HCT116 (cell line): ENCODE data around the gene CYREN.

ENCODE experiments used
- CEBPB ChIP-seq: IDR thresholded peaks from 2 replicates; pipeline ENCODE4 v1.6.1; 2012; ENCODE audit warnings: low read depth
- EZH2 ChIP-seq: fragments of 200-600 bp; sonication (generic); IDR thresholded peaks from 2 replicates; pipeline ENCODE4 v1.6.1; 2017; ENCODE audit warnings: antibody characterized with exemption, mixed run types
- EZH2phosphoT487 ChIP-seq: fragments of 200-600 bp; IDR thresholded peaks from 2 replicates; pipeline ENCODE4 v1.6.1; 2018; ENCODE audit warnings: antibody characterized with exemption, borderline replicate concordance
- FOSL1 ChIP-seq: IDR thresholded peaks from 2 replicates; pipeline ENCODE4 v1.6.1; 2012; ENCODE audit warnings: low read depth
- POLR2A ChIP-seq: IDR thresholded peaks from 2 replicates; pipeline ENCODE4 v1.7.0; 2011; ENCODE audit warnings: borderline replicate concordance; ENCODE audit not compliant: insufficient read depth, insufficient read length; ENCODE audit errors: extremely low read depth
- POLR2AphosphoS5 ChIP-seq: IDR thresholded peaks from 2 replicates; pipeline ENCODE4 v1.6.1; 2011; ENCODE audit warnings: mild to moderate bottlenecking, low read depth, low read length, moderate library complexity
- TCF7L2 ChIP-seq: IDR thresholded peaks from 2 replicates; pipeline ENCODE4 v1.7.0; 2011; ENCODE audit warnings: borderline replicate concordance, inconsistent platforms; ENCODE audit not compliant: insufficient read depth, insufficient read length; ENCODE audit errors: extremely low read depth
- YY1 ChIP-seq: IDR thresholded peaks from 2 replicates; pipeline ENCODE4 v1.6.1; 2011; ENCODE audit warnings: low read length, low read depth, moderate library complexity, mild to moderate bottlenecking; ENCODE audit not compliant: insufficient replicate concordance; ENCODE audit errors: extremely low read depth
- ZFX ChIP-seq: fragments of 450-650 bp; IDR thresholded peaks from 2 replicates; pipeline ENCODE4 v1.6.1; 2017
- ZNF274 ChIP-seq: fragments of 200-500 bp; sonication (Bioruptor generic); IDR thresholded peaks from 2 replicates; pipeline ENCODE4 v1.6.1; 2014; ENCODE audit warnings: mild to moderate bottlenecking, low read depth, low read length, inconsistent platforms
- TF ChIP-seq, protein P1 (sequence below), 3 experiments: fragments of 200-600 bp in 1 of 3; sonication (generic) in 1 of 3; IDR thresholded peaks in 2 of 3; conservative IDR thresholded peaks in 1 of 3; 2 replicates each; pipeline ENCODE4 v1.5.1; 2012 to 2017; ENCODE audit warnings: low read depth in 2 of 3, low read length in 2 of 3, antibody characterized with exemption in 1 of 3, borderline replicate concordance in 1 of 3, control low read depth in 1 of 3, mild to moderate bottlenecking in 1 of 3, mixed read lengths in 1 of 3, mixed run types in 1 of 3, moderate library complexity in 1 of 3; ENCODE audit not compliant: insufficient read depth in 1 of 3
- TF ChIP-seq, protein P2 (sequence below): IDR thresholded peaks from 2 replicates; pipeline ENCODE4 v1.6.1; 2012; ENCODE audit warnings: low read depth

DNA sequence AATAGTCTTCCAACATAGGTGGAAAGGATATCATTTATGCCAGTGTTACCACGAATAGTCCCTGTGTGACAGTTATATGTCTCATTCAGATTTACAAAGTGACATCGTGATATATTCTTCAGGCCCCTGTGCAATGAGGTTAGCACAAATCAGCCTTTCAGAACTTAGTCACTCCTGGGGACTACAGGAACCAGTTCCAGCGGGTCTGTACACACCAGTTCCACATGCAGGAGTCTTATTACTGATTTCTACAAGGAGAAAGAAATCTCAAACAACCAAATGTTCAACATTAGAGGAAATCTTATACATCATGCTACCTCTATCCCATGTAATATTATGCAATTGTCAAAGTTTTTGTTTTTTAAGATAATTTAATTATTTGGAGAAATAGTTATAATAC is 45.2 kb upstream of the CYREN start:
- TF ChIP-seq, protein P1, sequence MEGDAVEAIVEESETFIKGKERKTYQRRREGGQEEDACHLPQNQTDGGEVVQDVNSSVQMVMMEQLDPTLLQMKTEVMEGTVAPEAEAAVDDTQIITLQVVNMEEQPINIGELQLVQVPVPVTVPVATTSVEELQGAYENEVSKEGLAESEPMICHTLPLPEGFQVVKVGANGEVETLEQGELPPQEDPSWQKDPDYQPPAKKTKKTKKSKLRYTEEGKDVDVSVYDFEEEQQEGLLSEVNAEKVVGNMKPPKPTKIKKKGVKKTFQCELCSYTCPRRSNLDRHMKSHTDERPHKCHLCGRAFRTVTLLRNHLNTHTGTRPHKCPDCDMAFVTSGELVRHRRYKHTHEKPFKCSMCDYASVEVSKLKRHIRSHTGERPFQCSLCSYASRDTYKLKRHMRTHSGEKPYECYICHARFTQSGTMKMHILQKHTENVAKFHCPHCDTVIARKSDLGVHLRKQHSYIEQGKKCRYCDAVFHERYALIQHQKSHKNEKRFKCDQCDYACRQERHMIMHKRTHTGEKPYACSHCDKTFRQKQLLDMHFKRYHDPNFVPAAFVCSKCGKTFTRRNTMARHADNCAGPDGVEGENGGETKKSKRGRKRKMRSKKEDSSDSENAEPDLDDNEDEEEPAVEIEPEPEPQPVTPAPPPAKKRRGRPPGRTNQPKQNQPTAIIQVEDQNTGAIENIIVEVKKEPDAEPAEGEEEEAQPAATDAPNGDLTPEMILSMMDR (IDR thresholded peaks at IDR 0.05 in 2 of 3, conservative IDR thresholded peaks at IDR 0.05 in 1 of 3; ENCODE audit: borderline replicate concordance in 1 of 3, insufficient read depth in 1 of 3, low read depth in 2 of 3, low read length in 2 of 3), result no peak
- no peak for TF ChIP-seq FOSL1
- no peak for TF ChIP-seq POLR2A
- TF ChIP-seq, protein P2, sequence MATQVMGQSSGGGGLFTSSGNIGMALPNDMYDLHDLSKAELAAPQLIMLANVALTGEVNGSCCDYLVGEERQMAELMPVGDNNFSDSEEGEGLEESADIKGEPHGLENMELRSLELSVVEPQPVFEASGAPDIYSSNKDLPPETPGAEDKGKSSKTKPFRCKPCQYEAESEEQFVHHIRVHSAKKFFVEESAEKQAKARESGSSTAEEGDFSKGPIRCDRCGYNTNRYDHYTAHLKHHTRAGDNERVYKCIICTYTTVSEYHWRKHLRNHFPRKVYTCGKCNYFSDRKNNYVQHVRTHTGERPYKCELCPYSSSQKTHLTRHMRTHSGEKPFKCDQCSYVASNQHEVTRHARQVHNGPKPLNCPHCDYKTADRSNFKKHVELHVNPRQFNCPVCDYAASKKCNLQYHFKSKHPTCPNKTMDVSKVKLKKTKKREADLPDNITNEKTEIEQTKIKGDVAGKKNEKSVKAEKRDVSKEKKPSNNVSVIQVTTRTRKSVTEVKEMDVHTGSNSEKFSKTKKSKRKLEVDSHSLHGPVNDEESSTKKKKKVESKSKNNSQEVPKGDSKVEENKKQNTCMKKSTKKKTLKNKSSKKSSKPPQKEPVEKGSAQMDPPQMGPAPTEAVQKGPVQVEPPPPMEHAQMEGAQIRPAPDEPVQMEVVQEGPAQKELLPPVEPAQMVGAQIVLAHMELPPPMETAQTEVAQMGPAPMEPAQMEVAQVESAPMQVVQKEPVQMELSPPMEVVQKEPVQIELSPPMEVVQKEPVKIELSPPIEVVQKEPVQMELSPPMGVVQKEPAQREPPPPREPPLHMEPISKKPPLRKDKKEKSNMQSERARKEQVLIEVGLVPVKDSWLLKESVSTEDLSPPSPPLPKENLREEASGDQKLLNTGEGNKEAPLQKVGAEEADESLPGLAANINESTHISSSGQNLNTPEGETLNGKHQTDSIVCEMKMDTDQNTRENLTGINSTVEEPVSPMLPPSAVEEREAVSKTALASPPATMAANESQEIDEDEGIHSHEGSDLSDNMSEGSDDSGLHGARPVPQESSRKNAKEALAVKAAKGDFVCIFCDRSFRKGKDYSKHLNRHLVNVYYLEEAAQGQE, result no peak
- no peak for TF ChIP-seq ZFX
- TF ChIP-seq TCF7L2, result no peak
- TF ChIP-seq POLR2AphosphoS5, result no peak
- no peak for TF ChIP-seq ZNF274
- no peak for TF ChIP-seq CEBPB
- TF ChIP-seq EZH2phosphoT487, result no peak
- no peak for TF ChIP-seq EZH2
- no peak for TF ChIP-seq YY1
